MCF 10A (cell line): Measurements from ENCODE around the gene KDM4E. TPM values are rescaled to one million over a fixed set of nuclear protein-coding genes. Genes with fewer than 3 reads are reported as not detected.

Source experiments
- BruUV-seq: library from RNA; stranded (reverse); fragments of 400-500 nt; replicated peaks from 2 replicates; lab custom pipeline; 2021; lab: Mats Ljungman, UMichigan
- CTCF ChIA-PET: fragments of 300-600 bp; sonication (Branson Sonifier 250); formaldehyde crosslinking; extraction: SDS; loops from one replicate; lab custom pipeline; 2021; ENCODE audit warnings: antibody characterized with exemption, inconsistent platforms; lab: Yijun Ruan, JAX
- POLR2A ChIA-PET: fragments of 300-600, 350-650 bp; sonication (Branson Sonifier 250); formaldehyde crosslinking; extraction: SDS; loops from one replicate; lab custom pipeline; 2020; ENCODE audit warnings: antibody characterized with exemption, inconsistent platforms; lab: Yijun Ruan, JAX
- DNase-seq: peaks from one replicate; pipeline ENCODE4 v3.0.0-alpha.2; 2018; ENCODE audit not compliant: unreplicated experiment
- H3K27ac Mint-ChIP-seq: one replicate; pipeline ENCODE4 v1.8.0; 2022; ENCODE audit warnings: mild to moderate bottlenecking, low read depth, mixed read lengths; ENCODE audit not compliant: unreplicated experiment
- H3K27me3 Mint-ChIP-seq: one replicate; pipeline ENCODE4 v1.8.0; 2022; ENCODE audit warnings: mixed read lengths; ENCODE audit not compliant: insufficient read depth, unreplicated experiment
- H3K36me3 Mint-ChIP-seq: one replicate; pipeline ENCODE4 v1.8.0; 2022; ENCODE audit warnings: mild to moderate bottlenecking, moderate library complexity, mixed read lengths; ENCODE audit not compliant: insufficient read depth, unreplicated experiment
- H3K4me1 Mint-ChIP-seq: one replicate; pipeline ENCODE4 v1.8.0; 2022; ENCODE audit warnings: mixed read lengths; ENCODE audit not compliant: insufficient read depth, unreplicated experiment
- H3K4me3 Mint-ChIP-seq: one replicate; pipeline ENCODE4 v1.8.0; 2022; ENCODE audit warnings: mild to moderate bottlenecking, moderate library complexity, mixed read lengths; ENCODE audit not compliant: unreplicated experiment
- H3K9me3 Mint-ChIP-seq: one replicate; pipeline ENCODE4 v1.8.0; 2022; ENCODE audit warnings: mixed read lengths; ENCODE audit not compliant: unreplicated experiment
- CTCF ChIP-seq: fragments of 200-600 bp; IDR thresholded peaks from one replicate; pipeline ENCODE4 v1.8.0; 2022; ENCODE audit warnings: antibody characterized with exemption, mild to moderate bottlenecking; ENCODE audit not compliant: unreplicated experiment
- intact Hi-C: fragments of 100-400 bp; cut with micrococcal nuclease; formaldehyde crosslinking; loops from 2 replicates; pipeline ENCODE4 v1.14.1; 2022
- total RNA-seq: library from RNA; stranded (reverse); gene quantifications from 2 replicates; pipeline ENCODE4 v1.2.3, GENCODE V29; 2022

KDM4E gene
- total RNA-seq, 1 experiment from 2014 or later = not detected

- ChIA-PET POLR2A (interaction anchor here (0.5 to 13.0 kb wide), 44 partner anchors 9 to 1327 kb away, joined by 3 to 242 read pairs (median 6); partner anchors contain the start of genes AMOTL1, CCDC82, CEP57 and CWC15), CTCF (interaction anchor here (0.6 to 5.9 kb wide), 34 partner anchors 9 to 1890 kb away, joined by 3 to 60 read pairs (median 4); partner anchors contain the start of genes CWC15, ENDOD1 and KDM4D)
- TF ChIP-seq CTCF = peak; percentile 50
- Mint-ChIP-seq H3K9me3 (no peaks in the 10 kb centered on the region), H3K27ac (peak overlapping the region; percentile 95), H3K36me3 (peaks cover 19% of the 10 kb centered on the region), H3K27me3 (no peaks in the 10 kb centered on the region), H3K4me3 (peak overlapping the region; percentile 99), H3K4me1 (peaks cover 15% of the 10 kb centered on the region)
- BruUV-seq = no TSS peak
- peak; percentile 67 for DNase-seq
- intact Hi-C loops = loop anchor here (1.0 to 5.0 kb wide), 6 partner anchors 65 to 698 kb away; partner anchors contain the start of genes CWC15, KDM4D and SESN3
These were observed 42.2 kb downstream of the KDM4E start for GRCh38 chr11:95067039-95067840.

GRCh38 chr11:95067841-95068219 is 42.8 kb downstream of the KDM4E start:
- Mint-ChIP-seq H3K9me3 (no peaks in the 10 kb centered on the region), H3K4me1 (peaks cover 18% of the 10 kb centered on the region), H3K4me3 (peak overlapping the region; percentile 99), H3K36me3 (peaks cover 19% of the 10 kb centered on the region), H3K27me3 (no peaks in the 10 kb centered on the region), H3K27ac (peak overlapping the region; percentile 95)
- intact Hi-C loops = loop anchor here (1.0 to 5.0 kb wide), 8 partner anchors 21 to 697 kb away; partner anchors contain the start of genes CWC15, ENDOD1, KDM4D and SESN3
- DNase-seq = no peak
- BruUV-seq = no TSS peak
- TF ChIP-seq CTCF = no peak
- ChIA-PET POLR2A (interaction anchor here (0.5 to 13.0 kb wide), 40 partner anchors 9 to 1328 kb away, joined by 3 to 242 read pairs (median 7); partner anchors contain the start of genes AMOTL1, CCDC82, CEP57 and CWC15), CTCF (interaction anchor here (0.6 to 5.9 kb wide), 24 partner anchors 9 to 720 kb away, joined by 3 to 60 read pairs (median 8); partner anchors contain the start of genes CWC15, ENDOD1 and KDM4D)

- POLR2A ChIA-PET = interaction anchor here (0.6 to 13.0 kb wide), 32 partner anchors 8 to 1329 kb away, joined by 3 to 242 read pairs (median 6); partner anchors contain the start of genes CCDC82, CEP57, CWC15 and ENDOD1
- Mint-ChIP-seq H3K36me3 (peaks cover 19% of the 10 kb centered on the region), H3K4me3 (peak overlapping the region; percentile 99)
These were observed 43.5 kb downstream of the KDM4E start for GRCh38 chr11:95068549-95068948.

More at GRCh38 chr11:95068549-95068948, 43.5 kb downstream of the KDM4E start:
- intact Hi-C loops = loop anchor here (1.0 to 5.0 kb wide), 5 partner anchors 21 to 551 kb away; partner anchors contain the start of genes ENDOD1 and SESN3
- Mint-ChIP-seq H3K27me3 (no peaks in the 10 kb centered on the region), H3K4me1 (peaks cover 23% of the 10 kb centered on the region), H3K27ac (peak overlapping the region; percentile 95), H3K9me3 (no peaks in the 10 kb centered on the region)
- no TSS peak for BruUV-seq
- no peak for TF ChIP-seq CTCF
- DNase-seq = peak; percentile 96
- CTCF ChIA-PET = interaction anchor here (0.6 to 5.9 kb wide), 14 partner anchors 16 to 690 kb away, joined by 3 to 60 read pairs (median 4); partner anchors contain the start of gene ENDOD1
